Activated naive CD8-positive, alpha-beta T cell treated with anti-CD3 and anti-CD28 coated beads for 36 hours (primary cell): ENCODE data around the gene RAP1GDS1. TPM values are rescaled to one million over a fixed set of nuclear protein-coding genes. Genes with fewer than 3 reads are reported as not detected.
"Not testable (repeated sequence)": the region's sequence is repeated elsewhere in the genome, so short reads cannot be mapped to it uniquely, and the experiment has no call there.

Source experiments
- DNase-seq: peaks from one replicate; pipeline ENCODE4 v3.0.0; 2021
- H3K27ac Mint-ChIP-seq: one replicate; pipeline ENCODE4 v1.8.0; 2022; ENCODE audit warnings: mild to moderate bottlenecking, moderate library complexity, mixed read lengths
- H3K27me3 Mint-ChIP-seq: one replicate; pipeline ENCODE4 v1.8.0; 2022; ENCODE audit warnings: mild to moderate bottlenecking, mixed read lengths
- H3K36me3 Mint-ChIP-seq: one replicate; pipeline ENCODE4 v1.8.0; 2021; ENCODE audit warnings: mild to moderate bottlenecking, mixed read lengths
- H3K4me1 Mint-ChIP-seq: one replicate; pipeline ENCODE4 v1.8.0; 2021; ENCODE audit warnings: mixed read lengths
- H3K4me3 Mint-ChIP-seq: one replicate; pipeline ENCODE4 v1.8.0; 2022; ENCODE audit warnings: mild to moderate bottlenecking, moderate library complexity, mixed read lengths
- H3K9me3 Mint-ChIP-seq: one replicate; pipeline ENCODE4 v1.8.0; 2022; ENCODE audit warnings: mixed read lengths
- total RNA-seq, 2 experiments: library from RNA; stranded (reverse); gene quantifications; one replicate each; pipeline ENCODE4 v1.2.3, GENCODE V29; 2021

Gene RAP1GDS1
- total RNA-seq, 2 experiments from 2014 or later: 61.8 to 62.6 TPM

GRCh38 chr4:98262431-98262830 lies 1.2 kb downstream of the RAP1GDS1 start:
- H3K36me3 Mint-ChIP-seq: peaks cover 25% of the 10 kb centered on the region
- peaks cover 36% of the 10 kb centered on the region for H3K4me1 Mint-ChIP-seq
- H3K9me3 Mint-ChIP-seq: peaks cover 6% of the 10 kb centered on the region
- H3K27ac Mint-ChIP-seq: peak overlapping the region; percentile 94
- peak overlapping the region; percentile 96 for H3K4me3 Mint-ChIP-seq
- H3K27me3 Mint-ChIP-seq: no peaks in the 10 kb centered on the region
- no peak for DNase-seq

GRCh38 chr4:98267498-98267897 lies 6.3 kb downstream of the RAP1GDS1 start:
- Mint-ChIP-seq H3K9me3 (peaks cover 23% of the 10 kb centered on the region), H3K27ac (no peak overlapping the region), H3K4me3 (no peak overlapping the region), H3K4me1 (peaks cover 33% of the 10 kb centered on the region), H3K27me3 (no peaks in the 10 kb centered on the region), H3K36me3 (peaks cover 56% of the 10 kb centered on the region)
- no peak for DNase-seq

- peaks cover 60% of the 10 kb centered on the region for H3K36me3 Mint-ChIP-seq
- no peaks in the 10 kb centered on the region for H3K27me3 Mint-ChIP-seq
- H3K4me1 Mint-ChIP-seq: peaks cover 6% of the 10 kb centered on the region
- H3K27ac Mint-ChIP-seq: no peak overlapping the region
- DNase-seq: no peak
- H3K4me3 Mint-ChIP-seq: no peak overlapping the region
- peaks cover 31% of the 10 kb centered on the region for H3K9me3 Mint-ChIP-seq
These were observed 14.0 kb downstream of the RAP1GDS1 start for GRCh38 chr4:98275145-98275544.

GRCh38 chr4:98283219-98284189 lies 22.3 kb downstream of the RAP1GDS1 start:
- Mint-ChIP-seq H3K9me3 (peaks cover 18% of the 10 kb centered on the region), H3K27ac (no peak overlapping the region), H3K36me3 (peaks cover 36% of the 10 kb centered on the region), H3K4me3 (no peak overlapping the region), H3K27me3 (no peaks in the 10 kb centered on the region), H3K4me1 (peaks cover 36% of the 10 kb centered on the region)
- no peak for DNase-seq

- Mint-ChIP-seq H3K4me3 (no peak overlapping the region), H3K36me3 (peaks cover 38% of the 10 kb centered on the region), H3K27me3 (no peaks in the 10 kb centered on the region), H3K4me1 (peaks cover 45% of the 10 kb centered on the region), H3K27ac (no peak overlapping the region), H3K9me3 (peaks cover 17% of the 10 kb centered on the region)
- DNase-seq: no peak
These were observed 23.5 kb downstream of the RAP1GDS1 start for GRCh38 chr4:98284640-98285046.

- H3K27ac Mint-ChIP-seq: no peak overlapping the region
- peaks cover 14% of the 10 kb centered on the region for H3K9me3 Mint-ChIP-seq
- peaks cover 55% of the 10 kb centered on the region for H3K4me1 Mint-ChIP-seq
- DNase-seq: no peak
- H3K36me3 Mint-ChIP-seq: peaks cover 31% of the 10 kb centered on the region
- H3K4me3 Mint-ChIP-seq: no peak overlapping the region
- no peaks in the 10 kb centered on the region for H3K27me3 Mint-ChIP-seq
These were observed 24.5 kb downstream of the RAP1GDS1 start for GRCh38 chr4:98285676-98286075.

- peaks cover 4% of the 10 kb centered on the region for H3K9me3 Mint-ChIP-seq
- DNase-seq: no peak
- peaks cover 47% of the 10 kb centered on the region for H3K4me1 Mint-ChIP-seq
- H3K27me3 Mint-ChIP-seq: no peaks in the 10 kb centered on the region
- peaks cover 20% of the 10 kb centered on the region for H3K36me3 Mint-ChIP-seq
- no peak overlapping the region for H3K4me3 Mint-ChIP-seq
- no peak overlapping the region for H3K27ac Mint-ChIP-seq
These were observed 26.1 kb downstream of the RAP1GDS1 start for GRCh38 chr4:98287328-98287727.

- not testable (repeated sequence) for H3K27me3 Mint-ChIP-seq, H3K9me3 Mint-ChIP-seq, DNase-seq
- Mint-ChIP-seq H3K27ac (peak overlapping the region; percentile 72), H3K4me3 (peak overlapping the region; percentile 37), H3K4me1 (peaks cover 42% of the 10 kb centered on the region), H3K36me3 (peaks cover 18% of the 10 kb centered on the region)
These were observed 27.5 kb downstream of the RAP1GDS1 start for GRCh38 chr4:98288671-98289070.

- Mint-ChIP-seq H3K9me3 (no peaks in the 10 kb centered on the region), H3K36me3 (peaks cover 19% of the 10 kb centered on the region), H3K4me3 (peak overlapping the region; percentile 2), H3K27ac (peak overlapping the region; percentile 42), H3K4me1 (peaks cover 39% of the 10 kb centered on the region), H3K27me3 (no peaks in the 10 kb centered on the region)
- no peak for DNase-seq
These were observed 28.2 kb downstream of the RAP1GDS1 start for GRCh38 chr4:98289375-98289774.

- Mint-ChIP-seq H3K27ac (peak overlapping the region; percentile 6), H3K4me3 (no peak overlapping the region), H3K4me1 (peaks cover 40% of the 10 kb centered on the region), H3K36me3 (peaks cover 23% of the 10 kb centered on the region), H3K9me3 (no peaks in the 10 kb centered on the region), H3K27me3 (no peaks in the 10 kb centered on the region)
- no peak for DNase-seq
These were observed 29.3 kb downstream of the RAP1GDS1 start for GRCh38 chr4:98290511-98290910.

GRCh38 chr4:98293104-98293887 lies 32.1 kb downstream of the RAP1GDS1 start:
- no peaks in the 10 kb centered on the region for H3K9me3 Mint-ChIP-seq
- H3K4me1 Mint-ChIP-seq: peaks cover 45% of the 10 kb centered on the region
- no peak overlapping the region for H3K4me3 Mint-ChIP-seq
- H3K27ac Mint-ChIP-seq: no peak overlapping the region
- no peaks in the 10 kb centered on the region for H3K27me3 Mint-ChIP-seq
- H3K36me3 Mint-ChIP-seq: peaks cover 30% of the 10 kb centered on the region
- DNase-seq: no peak

GRCh38 chr4:98298022-98298421 lies 36.8 kb downstream of the RAP1GDS1 start:
- Mint-ChIP-seq H3K27ac (no peak overlapping the region), H3K4me1 (peaks cover 22% of the 10 kb centered on the region), H3K36me3 (peaks cover 59% of the 10 kb centered on the region), H3K27me3 (no peaks in the 10 kb centered on the region), H3K4me3 (no peak overlapping the region), H3K9me3 (peaks cover 13% of the 10 kb centered on the region)
- no peak for DNase-seq

GRCh38 chr4:98300706-98301105 lies 39.5 kb downstream of the RAP1GDS1 start:
- H3K4me3 Mint-ChIP-seq: no peak overlapping the region
- peaks cover 23% of the 10 kb centered on the region for H3K9me3 Mint-ChIP-seq
- peaks cover 15% of the 10 kb centered on the region for H3K4me1 Mint-ChIP-seq
- DNase-seq: no peak
- H3K27ac Mint-ChIP-seq: no peak overlapping the region
- H3K36me3 Mint-ChIP-seq: peaks cover 65% of the 10 kb centered on the region
- no peaks in the 10 kb centered on the region for H3K27me3 Mint-ChIP-seq

- Mint-ChIP-seq H3K4me3 (no peak overlapping the region), H3K36me3 (peaks cover 38% of the 10 kb centered on the region), H3K27ac (no peak overlapping the region), H3K9me3 (peaks cover 21% of the 10 kb centered on the region), H3K4me1 (peaks cover 5% of the 10 kb centered on the region), H3K27me3 (no peaks in the 10 kb centered on the region)
- DNase-seq: no peak
These were observed 44.4 kb downstream of the RAP1GDS1 start for GRCh38 chr4:98305576-98305975.

GRCh38 chr4:98310867-98311266 lies 49.7 kb downstream of the RAP1GDS1 start:
- peaks cover 2% of the 10 kb centered on the region for H3K9me3 Mint-ChIP-seq
- H3K27ac Mint-ChIP-seq: no peak overlapping the region
- H3K36me3 Mint-ChIP-seq: peaks cover 18% of the 10 kb centered on the region

More at GRCh38 chr4:98310867-98311266, 49.7 kb downstream of the RAP1GDS1 start:
- no peaks in the 10 kb centered on the region for H3K27me3 Mint-ChIP-seq
- no peak for DNase-seq
- no peak overlapping the region for H3K4me3 Mint-ChIP-seq
- no peaks in the 10 kb centered on the region for H3K4me1 Mint-ChIP-seq
